Measurements from ENCODE around the gene HOXC9. TPM values are rescaled to one million over a fixed set of nuclear protein-coding genes. Genes with fewer than 3 reads are reported as not detected.

The HOXC9 gene
- total RNA-seq, 1 donor from 2014 or later = not detected

GRCh38 chr12:53974084-53975063 lies 25.6 kb upstream of the HOXC9 start, which contains the start of gene HOTAIR:
HOTAIR (minus strand) TSS chr12:53974954.
- no peak for ATAC-seq
- DNase-seq = no peak
- intact Hi-C loops (cut with micrococcal nuclease) = no loop called here

- intact Hi-C loops (cut with micrococcal nuclease) = no loop called here
- ATAC-seq (no peak), DNase-seq (no peak)
Observed at GRCh38 chr12:53975064-53975471, 24.9 kb upstream of the HOXC9 start.

GRCh38 chr12:53975479-53976152 lies 24.3 kb upstream of the HOXC9 start:
- DNase-seq (no peak), ATAC-seq (no peak)
- intact Hi-C loops (cut with micrococcal nuclease) = no loop called here

GRCh38 chr12:53976172-53976822 lies 23.7 kb upstream of the HOXC9 start:
- intact Hi-C loops (cut with micrococcal nuclease) = no loop called here
- no peak for DNase-seq
- ATAC-seq = no peak

GRCh38 chr12:53976823-53977595 lies 23.0 kb upstream of the HOXC9 start:
- intact Hi-C loops (cut with micrococcal nuclease) = no loop called here
- DNase-seq = no peak
- ATAC-seq = no peak

GRCh38 chr12:53977596-53978445 lies 22.1 kb upstream of the HOXC9 start:
- DNase-seq = no peak
- intact Hi-C loops (cut with micrococcal nuclease) = no loop called here

GRCh38 chr12:53978477-53979356 lies 21.2 kb upstream of the HOXC9 start:
- no peak for DNase-seq
- ATAC-seq = no peak
- intact Hi-C loops (cut with micrococcal nuclease) = no loop called here

More at GRCh38 chr12:53977596-53978445, 22.1 kb upstream of the HOXC9 start:
- ATAC-seq = no peak

GRCh38 chr12:53980104-53980801 lies 19.7 kb upstream of the HOXC9 start:
- ATAC-seq (no peak), DNase-seq (no peak)
- intact Hi-C loops (cut with micrococcal nuclease) = no loop called here

GRCh38 chr12:53980802-53981496 lies 19.0 kb upstream of the HOXC9 start:
- intact Hi-C loops (cut with micrococcal nuclease) = no loop called here

GRCh38 chr12:53981634-53982565 lies 18.1 kb upstream of the HOXC9 start:
- no peak for ATAC-seq
- intact Hi-C loops (cut with micrococcal nuclease) = no loop called here
- DNase-seq = no peak

More at GRCh38 chr12:53980802-53981496, 19.0 kb upstream of the HOXC9 start:
- ATAC-seq = no peak
- no peak for DNase-seq

GRCh38 chr12:53982648-53983567 lies 17.1 kb upstream of the HOXC9 start:
- ATAC-seq = no peak
- no peak for DNase-seq
- intact Hi-C loops (cut with micrococcal nuclease) = no loop called here

GRCh38 chr12:53983568-53983949 lies 16.4 kb upstream of the HOXC9 start:
- DNase-seq (no peak), ATAC-seq (no peak)
- intact Hi-C loops (cut with micrococcal nuclease) = no loop called here

GRCh38 chr12:53983950-53984572 lies 15.9 kb upstream of the HOXC9 start:
- intact Hi-C loops (cut with micrococcal nuclease) = no loop called here
- DNase-seq (no peak), ATAC-seq (no peak)
